Prostate gland (tissue), 1 donor: ENCODE data around the gene RPS6KA2.

Experiments used
- POLR2A ChIP-seq: fragments of 450-650 bp; IDR thresholded peaks from one replicate; pipeline ENCODE4 v1.6.1; 2016; ENCODE audit warnings: antibody characterized with exemption, mild to moderate bottlenecking
- POLR2AphosphoS5 ChIP-seq: sonication (generic); formaldehyde crosslinking; IDR thresholded peaks from one replicate; pipeline ENCODE4 v1.6.1; 2017; ENCODE audit warnings: antibody characterized with exemption

DNA sequence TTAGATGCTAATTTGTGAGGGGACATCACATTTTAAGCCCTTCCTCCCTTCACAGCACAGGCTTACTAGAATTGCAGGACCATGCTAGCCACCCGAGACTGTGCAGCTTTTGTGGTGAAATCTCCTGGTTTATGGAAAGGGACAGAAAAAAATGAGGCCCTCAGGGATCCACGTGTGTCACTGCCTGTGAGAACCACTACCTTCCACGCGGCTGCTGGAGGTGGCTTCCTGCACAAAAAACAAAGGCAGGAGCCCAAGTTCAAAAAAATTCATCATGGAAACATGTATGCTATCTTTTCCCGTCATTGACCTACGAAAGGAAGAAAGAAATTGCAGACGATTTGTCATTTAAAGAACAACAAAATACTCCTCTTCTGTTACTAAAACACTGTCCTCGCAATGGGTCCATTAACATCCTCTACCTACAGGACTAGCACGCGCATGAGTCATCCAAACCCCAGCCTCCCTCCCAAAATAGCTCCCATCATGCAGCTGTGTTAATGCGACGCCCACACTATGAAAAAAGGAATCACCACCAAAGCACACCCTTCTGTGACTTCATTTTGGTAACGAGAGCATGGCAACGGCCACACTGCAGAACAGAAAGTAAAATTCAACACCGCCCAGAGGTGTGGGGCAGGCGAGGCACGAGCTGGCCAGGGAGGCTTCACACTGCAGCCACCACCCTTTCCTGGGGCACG is 86.3 kb downstream of the RPS6KA2 start:
- TF ChIP-seq POLR2A (no peak), POLR2AphosphoS5 (no peak)
